Measurements from ENCODE around the gene FSTL3.
"Not testable (repeated sequence)": the region's sequence is repeated elsewhere in the genome, so short reads cannot be mapped to it uniquely, and the experiment has no call there.

Gene FSTL3

DNA sequence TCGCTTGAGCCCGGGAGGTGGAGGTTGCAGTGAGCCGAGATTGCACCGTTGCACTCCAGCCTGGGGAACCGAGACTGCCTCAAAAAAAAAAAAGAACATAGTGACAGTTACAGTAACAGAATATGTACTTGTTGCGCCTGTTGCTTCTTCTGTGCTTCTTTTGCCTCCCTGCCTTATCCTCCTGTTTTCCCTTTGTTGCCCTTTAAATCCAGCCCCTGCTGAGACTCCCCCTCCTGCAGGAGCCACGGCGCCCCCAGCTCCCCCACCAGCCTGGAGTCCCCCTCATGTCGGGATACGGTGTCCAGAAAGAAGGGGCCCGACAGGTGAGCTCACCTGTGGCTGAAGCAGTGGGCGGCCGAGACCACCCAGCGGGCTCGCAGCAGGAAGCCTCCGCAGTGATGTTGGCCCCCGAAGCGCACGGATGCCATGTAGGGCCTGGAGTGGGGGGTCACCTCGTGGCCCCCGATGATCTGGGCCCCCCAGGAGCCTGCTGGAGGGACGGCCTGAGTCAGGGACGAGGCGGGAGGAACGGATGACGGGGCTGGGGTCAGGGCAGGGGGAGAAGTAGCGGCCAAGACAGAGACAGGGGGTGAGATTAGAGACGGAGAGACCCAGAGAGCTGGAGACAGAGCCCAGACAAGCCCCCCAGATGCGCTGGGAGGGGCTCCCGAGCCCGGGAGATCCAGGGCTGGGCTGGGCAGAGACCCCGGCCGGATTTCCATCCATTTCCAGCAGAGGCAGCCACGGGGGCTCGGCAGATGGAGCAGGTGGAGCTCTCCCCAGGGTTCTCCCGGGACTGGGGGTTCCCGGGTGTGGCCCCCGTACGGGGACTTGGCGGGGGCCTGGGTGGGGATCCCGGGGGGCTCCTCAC, 18.5 kb downstream of the FSTL3 start:
- peak overlapping the region; percentile 54 to 77 (median 72) for H3K9ac ChIP-seq
- TF ChIP-seq Cebpa-rat (IDR thresholded peaks at IDR 0.05) = no peak
- H3K4me2 ChIP-seq = peak overlapping the region; percentile 78 to 98 (median 90)
- no peaks in the 10 kb centered on the region for H4K20me1 ChIP-seq
- peaks cover 0 to 18% (median 5%) of the 10 kb centered on the region in 11 experiments; a peak in 13 of 22 replicates for H3K27me3 ChIP-seq
- peaks cover 38 to 80% (median 72%) of the 10 kb centered on the region in 10 experiments for H3K4me1 ChIP-seq
- H3K4me3 ChIP-seq = peak overlapping the region; percentile 30 to 63 (median 52)
- no peaks in the 10 kb centered on the region for H3K36me3 ChIP-seq
- H3K27ac ChIP-seq = peak overlapping the region in 9 of 11 experiments; percentile 42 to 77 (median 75); a peak in 19 of 22 replicates
- no peaks in the 10 kb centered on the region for H3K9me3 ChIP-seq (replicated peaks in 1 of 11)

GRCh38 chr19:695352-695949, 19.3 kb downstream of the FSTL3 start, which contains the start of gene PRSS57:
Gene PRSS57 (minus strand): TSS chr19:695452. CDS start chr19:695430, 22 bp downstream.
- Histone ChIP-seq H3K36me3 (no peaks in the 10 kb centered on the region), H3K27ac (peak within 1 kb of the TSS in 9 of 11 experiments; percentile 42 to 99 (median 76); a peak in 19 of 22 replicates), H3K4me1 (peaks cover 45 to 87% (median 79%) of the 10 kb centered on the region in 10 experiments), H3K9ac (peak within 1 kb of the TSS; percentile 54 to 77 (median 72)), H3K4me2 (peak within 1 kb of the TSS; percentile 78 to 98 (median 90)), H3K27me3 (peaks cover 0 to 18% (median 5%) of the 10 kb centered on the region in 11 experiments; a peak in 13 of 22 replicates), H4K20me1 (no peaks in the 10 kb centered on the region), H3K4me3 (peak within 1 kb of the TSS; percentile 30 to 63 (median 52)), H3K9me3 (replicated peaks in 1 of 11) (no peaks in the 10 kb centered on the region)
- TF ChIP-seq Cebpa-rat (IDR thresholded peaks at IDR 0.05) = no peak

DNA sequence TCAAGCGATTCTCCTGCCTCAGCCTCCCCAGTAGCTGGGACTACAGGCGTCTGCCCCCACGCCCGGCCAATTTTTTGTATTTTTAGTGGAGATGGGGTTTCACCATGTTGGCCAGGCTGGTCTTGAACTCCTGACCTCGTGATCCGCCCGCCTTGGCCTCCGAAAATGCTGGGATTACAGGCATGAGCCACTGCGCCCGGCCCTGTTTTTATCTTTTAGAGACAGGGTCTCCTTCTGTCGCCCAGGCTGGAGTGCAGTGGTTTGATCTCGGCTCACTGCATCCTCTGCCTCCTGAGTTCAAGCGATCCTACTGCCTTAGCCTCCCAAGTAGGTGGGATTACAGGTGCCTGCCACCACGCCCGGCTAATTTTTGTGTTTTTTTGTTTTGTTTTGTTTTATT, 22.3 kb downstream of the FSTL3 start:
- Histone ChIP-seq H3K9ac (peak overlapping the region; percentile 65 to 90 (median 84); a peak in 19 of 22 replicates), H3K27ac (peak overlapping the region in 10 of 11 experiments; percentile 58 to 99 (median 96); a peak in 20 of 22 replicates), H3K27me3 (peaks cover 0 to 18% (median 5%) of the 10 kb centered on the region in 11 experiments; a peak in 13 of 22 replicates), H3K4me3 (peak overlapping the region in 6 of 10 experiments; percentile 34 to 61 (median 48); a peak in 9 of 20 replicates), H3K4me1 (peaks cover 61 to 100% (median 95%) of the 10 kb centered on the region in 10 experiments), H3K4me2 (peak overlapping the region; percentile 79 to 99 (median 91))
- not testable (repeated sequence) for H3K36me3 ChIP-seq; H4K20me1 ChIP-seq; H3K9me3 ChIP-seq (replicated peaks in 1 of 11)

- not testable (repeated sequence) for H3K9me3 ChIP-seq (replicated peaks in 1 of 11); H4K20me1 ChIP-seq; H3K36me3 ChIP-seq
- Histone ChIP-seq H3K4me2 (peak overlapping the region; percentile 79 to 99 (median 91); a peak in 21 of 22 replicates), H3K27me3 (peaks cover 0 to 12% (median 2%) of the 10 kb centered on the region in 11 experiments; a peak in 12 of 22 replicates), H3K27ac (peak overlapping the region in 9 of 11 experiments; percentile 82 to 99 (median 96); a peak in 18 of 22 replicates), H3K9ac (peak overlapping the region in 9 of 11 experiments; percentile 69 to 90 (median 85); a peak in 17 of 22 replicates), H3K4me1 (peaks cover 60 to 95% (median 92%) of the 10 kb centered on the region in 10 experiments), H3K4me3 (peak overlapping the region in 2 of 10 experiments; percentile 48; a peak in 1 of 20 replicates)
Measured at GRCh38 chr19:699885-700284, 23.7 kb downstream of the FSTL3 start.

DNA sequence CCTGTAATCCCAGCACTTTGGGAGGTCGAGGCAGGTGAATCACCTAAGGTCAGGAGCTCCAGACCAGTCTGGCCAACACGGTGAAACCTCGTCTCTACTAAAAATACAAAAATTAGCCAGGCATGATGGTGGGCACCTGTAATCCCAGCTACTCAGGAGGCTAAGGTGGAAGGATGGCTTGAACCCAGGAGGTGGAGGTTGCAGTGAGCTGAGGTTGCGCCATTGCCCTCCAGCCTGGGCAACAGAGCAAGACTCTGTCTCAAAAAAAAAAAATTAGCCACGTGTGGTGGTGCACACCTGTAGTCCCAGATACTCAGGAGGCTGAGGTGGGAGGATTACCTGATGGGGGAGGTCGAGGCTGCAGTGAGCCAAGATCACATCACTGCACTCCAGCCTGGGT, 26.7 kb downstream of the FSTL3 start:
- Histone ChIP-seq H3K27ac (peak overlapping the region; percentile 50 to 96 (median 75); a peak in 21 of 22 replicates), H3K4me1 (peaks cover 50 to 71% (median 67%) of the 10 kb centered on the region in 10 experiments), H3K9ac (peak overlapping the region; percentile 61 to 81 (median 67); a peak in 20 of 22 replicates), H3K4me3 (peak overlapping the region; percentile 50 to 74 (median 63); a peak in 19 of 20 replicates), H3K4me2 (peak overlapping the region; percentile 52 to 98 (median 89))
- H3K27me3 ChIP-seq; H3K9me3 ChIP-seq (replicated peaks in 1 of 11); H3K36me3 ChIP-seq; H4K20me1 ChIP-seq: not testable (repeated sequence)

DNA sequence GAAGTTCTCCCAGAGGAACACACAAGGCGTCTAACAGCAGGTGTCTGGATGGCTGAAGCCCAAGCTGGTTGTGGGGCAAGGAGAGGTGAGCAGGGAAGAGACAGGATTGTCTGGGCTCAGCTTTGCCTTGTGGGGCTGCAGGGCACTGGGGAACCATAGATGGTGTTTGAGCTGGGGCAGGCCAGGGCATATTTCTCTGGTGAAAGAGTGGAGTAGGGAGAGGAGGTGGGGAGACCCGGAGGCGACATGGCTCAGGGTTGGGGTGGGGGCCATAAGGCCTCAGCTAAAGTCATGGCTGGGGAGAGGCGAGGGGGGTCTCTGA, 27.1 kb downstream of the FSTL3 start:
- Histone ChIP-seq H3K36me3 (no peaks in the 10 kb centered on the region), H3K4me2 (peak overlapping the region; percentile 52 to 98 (median 89)), H3K27me3 (no peaks in the 10 kb centered on the region), H3K27ac (peak overlapping the region; percentile 50 to 96 (median 75); a peak in 21 of 22 replicates), H3K9ac (peak overlapping the region; percentile 61 to 81 (median 67)), H4K20me1 (no peaks in the 10 kb centered on the region), H3K4me3 (peak overlapping the region; percentile 50 to 74 (median 63)), H3K4me1 (peaks cover 51 to 71% (median 67%) of the 10 kb centered on the region in 10 experiments), H3K9me3 (replicated peaks in 1 of 11) (no peaks in the 10 kb centered on the region)
- no peak for TF ChIP-seq Cebpa-rat (IDR thresholded peaks at IDR 0.05)

DNA sequence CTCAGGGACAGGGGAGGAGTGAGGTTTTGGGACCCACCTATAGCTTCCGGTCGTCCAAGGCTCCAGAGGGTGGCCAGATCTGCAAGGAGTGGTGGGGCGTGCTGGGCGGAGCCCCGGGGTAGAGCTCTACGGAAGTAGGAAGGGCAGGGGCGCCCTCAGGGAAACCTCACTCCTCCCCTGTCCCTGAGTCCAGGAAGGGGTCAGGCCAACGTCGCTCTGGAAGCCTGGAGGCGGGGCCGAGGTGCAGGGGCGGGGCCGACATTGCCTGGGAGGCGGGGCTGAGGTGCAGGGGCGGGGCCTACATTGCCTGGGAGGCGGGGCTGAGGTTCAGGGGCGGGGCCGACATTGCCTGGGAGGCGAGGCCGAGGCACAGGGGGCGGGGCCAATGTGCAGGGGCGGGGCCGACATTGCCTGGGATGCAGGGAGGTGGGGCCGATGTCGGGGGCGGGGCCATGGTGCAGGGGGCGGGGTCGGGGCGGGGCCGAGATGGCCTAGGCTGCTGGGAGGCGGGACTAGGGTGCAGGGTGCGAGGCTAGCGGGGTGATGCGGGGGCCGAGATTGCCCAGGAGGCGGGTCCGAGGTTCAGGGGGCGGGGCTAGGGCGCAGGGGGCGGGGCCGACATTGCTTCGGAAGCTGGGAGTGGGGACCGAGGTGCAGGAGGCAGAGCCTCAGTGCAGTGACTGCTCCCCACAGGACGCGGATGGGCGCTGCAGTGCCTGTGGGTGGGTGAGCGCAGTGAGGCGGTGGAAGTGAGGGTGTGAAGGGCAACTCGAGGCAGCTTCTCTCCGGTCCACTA, 27.7 kb downstream of the FSTL3 start:
- Histone ChIP-seq H3K36me3 (no peaks in the 10 kb centered on the region), H3K27ac (peak overlapping the region; percentile 57 to 96 (median 75); a peak in 21 of 22 replicates), H3K4me1 (peaks cover 47 to 68% (median 63%) of the 10 kb centered on the region in 10 experiments), H3K9me3 (replicated peaks in 1 of 11) (no peaks in the 10 kb centered on the region), H3K4me3 (peak overlapping the region; percentile 50 to 74 (median 63)), H4K20me1 (no peaks in the 10 kb centered on the region), H3K27me3 (no peaks in the 10 kb centered on the region), H3K4me2 (peak overlapping the region; percentile 82 to 98 (median 92)), H3K9ac (peak overlapping the region; percentile 61 to 81 (median 67))
- TF ChIP-seq Cebpa-rat (IDR thresholded peaks at IDR 0.05) = no peak

GRCh38 chr19:704447-704741, 28.2 kb downstream of the FSTL3 start:
- Histone ChIP-seq H3K27ac (peak overlapping the region in 10 of 11 experiments; percentile 24 to 65 (median 58); a peak in 18 of 22 replicates), H3K4me2 (peak overlapping the region; percentile 82 to 94 (median 89))

More at GRCh38 chr19:704447-704741, 28.2 kb downstream of the FSTL3 start:
- Histone ChIP-seq H3K36me3 (no peaks in the 10 kb centered on the region), H4K20me1 (no peaks in the 10 kb centered on the region), H3K9ac (peak overlapping the region in 10 of 11 experiments; percentile 29 to 65 (median 54); a peak in 16 of 22 replicates), H3K27me3 (no peaks in the 10 kb centered on the region), H3K4me1 (peaks cover 42 to 63% (median 58%) of the 10 kb centered on the region in 10 experiments), H3K4me3 (peak overlapping the region in 9 of 10 experiments; percentile 20 to 63 (median 42); a peak in 14 of 20 replicates), H3K9me3 (replicated peaks in 1 of 11) (no peaks in the 10 kb centered on the region)
- no peak for TF ChIP-seq Cebpa-rat (IDR thresholded peaks at IDR 0.05)
